NB4 (cell line): ENCODE measurements around the gene IQCK.

Experiments
- MYC ChIP-seq: IDR thresholded peaks from 2 replicates; pipeline ENCODE4 v1.6.1; 2011; ENCODE audit warnings: low read depth, low read length
- POLR2A ChIP-seq: IDR thresholded peaks from 2 replicates; pipeline ENCODE4 v1.6.1; 2011; ENCODE audit warnings: mild to moderate bottlenecking; ENCODE audit not compliant: insufficient read length; ENCODE audit errors: extremely low read depth
- TF ChIP-seq, protein P1 (sequence below): IDR thresholded peaks from one replicate; pipeline ENCODE4 v1.5.1; 2012; ENCODE audit warnings: low read depth, low read length
- TF ChIP-seq, protein P2 (sequence below): IDR thresholded peaks from 2 replicates; pipeline ENCODE4 v1.6.1; 2011; ENCODE audit warnings: low read depth, low read length

DNA sequence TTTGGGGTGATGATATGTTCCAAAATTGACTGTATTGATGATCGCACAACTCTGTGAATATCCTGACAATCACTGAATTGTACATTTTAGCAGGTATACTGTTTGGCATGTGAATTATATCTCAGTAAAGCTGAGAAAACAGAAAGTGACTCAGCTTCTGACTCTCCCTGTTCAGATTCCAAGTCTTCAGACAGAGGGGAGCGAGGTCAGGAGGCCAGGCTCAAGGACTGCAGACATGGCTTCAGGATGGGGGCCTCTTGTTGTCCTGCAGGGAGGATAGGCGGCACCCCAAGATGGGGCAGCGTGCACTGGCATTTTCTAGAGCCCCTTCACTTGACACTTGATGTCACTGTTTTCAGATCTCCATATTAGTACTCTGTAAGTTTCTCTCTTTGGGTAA lies 45.7 kb upstream of the IQCK start:
- TF ChIP-seq, protein P1, sequence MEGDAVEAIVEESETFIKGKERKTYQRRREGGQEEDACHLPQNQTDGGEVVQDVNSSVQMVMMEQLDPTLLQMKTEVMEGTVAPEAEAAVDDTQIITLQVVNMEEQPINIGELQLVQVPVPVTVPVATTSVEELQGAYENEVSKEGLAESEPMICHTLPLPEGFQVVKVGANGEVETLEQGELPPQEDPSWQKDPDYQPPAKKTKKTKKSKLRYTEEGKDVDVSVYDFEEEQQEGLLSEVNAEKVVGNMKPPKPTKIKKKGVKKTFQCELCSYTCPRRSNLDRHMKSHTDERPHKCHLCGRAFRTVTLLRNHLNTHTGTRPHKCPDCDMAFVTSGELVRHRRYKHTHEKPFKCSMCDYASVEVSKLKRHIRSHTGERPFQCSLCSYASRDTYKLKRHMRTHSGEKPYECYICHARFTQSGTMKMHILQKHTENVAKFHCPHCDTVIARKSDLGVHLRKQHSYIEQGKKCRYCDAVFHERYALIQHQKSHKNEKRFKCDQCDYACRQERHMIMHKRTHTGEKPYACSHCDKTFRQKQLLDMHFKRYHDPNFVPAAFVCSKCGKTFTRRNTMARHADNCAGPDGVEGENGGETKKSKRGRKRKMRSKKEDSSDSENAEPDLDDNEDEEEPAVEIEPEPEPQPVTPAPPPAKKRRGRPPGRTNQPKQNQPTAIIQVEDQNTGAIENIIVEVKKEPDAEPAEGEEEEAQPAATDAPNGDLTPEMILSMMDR, result no peak
- TF ChIP-seq, protein P2, sequence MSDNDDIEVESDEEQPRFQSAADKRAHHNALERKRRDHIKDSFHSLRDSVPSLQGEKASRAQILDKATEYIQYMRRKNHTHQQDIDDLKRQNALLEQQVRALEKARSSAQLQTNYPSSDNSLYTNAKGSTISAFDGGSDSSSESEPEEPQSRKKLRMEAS, result no peak
- TF ChIP-seq MYC (no peak), POLR2A (no peak)
